D721Med (cell line): ENCODE measurements around the gene GAL3ST2.

Source experiments
- DNase-seq: peaks from one replicate; pipeline ENCODE4 v3.0.0; 2011; ENCODE audit warnings: low spot score; ENCODE audit not compliant: insufficient read length
- FAIRE-seq: peaks from 2 replicates; lab custom pipeline; 2011; peaks lifted over from hg19 to GRCh38; lab: Jason Lieb, UNC
- CTCF ChIP-seq: IDR thresholded peaks from 2 replicates; pipeline ENCODE4 v1.5.1; 2012; ENCODE audit warnings: mild to moderate bottlenecking, control low read depth; ENCODE audit not compliant: insufficient read depth; ENCODE audit errors: missing control alignments

GAL3ST2 gene

GRCh38 chr2:241808051-241808720 is 31.6 kb downstream of the GAL3ST2 start:
- no peak for TF ChIP-seq CTCF
- no peak for FAIRE-seq
- DNase-seq = no peak

GRCh38 chr2:241808721-241809382 is 32.2 kb downstream of the GAL3ST2 start, which contains the start of gene NEU4:
NEU4 (plus strand) TSS chr2:241809193; CDS start chr2:241814485, 5,292 bp downstream.
- DNase-seq (no peak), FAIRE-seq (no peak)
- TF ChIP-seq CTCF = no peak

GRCh38 chr2:241809383-241810306 is 33.0 kb downstream of the GAL3ST2 start:
- DNase-seq (no peak), FAIRE-seq (no peak)
- no peak for TF ChIP-seq CTCF

GRCh38 chr2:241810307-241811200 is 33.9 kb downstream of the GAL3ST2 start:
- FAIRE-seq = no peak
- TF ChIP-seq CTCF = no peak
- no peak for DNase-seq

GRCh38 chr2:241811201-241811951 is 34.8 kb downstream of the GAL3ST2 start:
- TF ChIP-seq CTCF = no peak
- no peak for FAIRE-seq
- DNase-seq = no peak
